Neural progenitor cell (in vitro differentiated cells): Measurements from ENCODE around the gene MDH2. TPM values are rescaled to one million over a fixed set of nuclear protein-coding genes. Genes with fewer than 3 reads are reported as not detected.
"Not testable (repeated sequence)": the region's sequence is repeated elsewhere in the genome, so short reads cannot be mapped to it uniquely, and the experiment has no call there.

Experiments used
- DNase-seq: peaks from one replicate; pipeline ENCODE4 v3.0.0-alpha.2; 2016; ENCODE audit warnings: low spot score
- H2AFZ ChIP-seq: fragments of 200-600 bp; sonication (generic); replicated peaks from 2 replicates; pipeline ENCODE4 v1.6.1; 2016; ENCODE audit warnings: antibody characterized with exemption
- H3F3A ChIP-seq: fragments of 200-600 bp; sonication (generic); 2 replicates; pipeline ENCODE4 v1.6.1; 2016; ENCODE audit warnings: antibody characterized with exemption, low read depth
- H3K27ac ChIP-seq: fragments of 200-600 bp; sonication (generic); 2 replicates; pipeline ENCODE4 v1.5.1; 2016; ENCODE audit warnings: mild to moderate bottlenecking
- H3K27me3 ChIP-seq: fragments of 200-600 bp; sonication (generic); 2 replicates; pipeline ENCODE4 v1.6.1; 2016; ENCODE audit warnings: mild to moderate bottlenecking, moderate library complexity
- H3K36me3 ChIP-seq: fragments of 200-600 bp; sonication (generic); 2 replicates; pipeline ENCODE4 v1.5.1; 2016
- H3K4me1 ChIP-seq: fragments of 200-600 bp; sonication (generic); 2 replicates; pipeline ENCODE4 v1.6.1; 2016; ENCODE audit warnings: mixed run types
- H3K4me2 ChIP-seq: fragments of 200-600 bp; sonication (generic); 2 replicates; pipeline ENCODE4 v1.6.1; 2016
- H3K4me3 ChIP-seq: fragments of 200-600 bp; sonication (generic); 2 replicates; pipeline ENCODE4 v1.5.1; 2016
- H3K79me2 ChIP-seq: fragments of 200-600 bp; sonication (generic); 2 replicates; pipeline ENCODE4 v1.6.1; 2016; ENCODE audit warnings: low read depth
- H3K9ac ChIP-seq: fragments of 200-600 bp; sonication (generic); 2 replicates; pipeline ENCODE4 v1.6.1; 2016
- H3K9me3 ChIP-seq: fragments of 200-600 bp; sonication (generic); 2 replicates; pipeline ENCODE4 v1.5.1; 2016; ENCODE audit warnings: low read depth
- H4K20me1 ChIP-seq: fragments of 200-600 bp; sonication (generic); 2 replicates; pipeline ENCODE4 v1.6.1; 2016; ENCODE audit warnings: low read depth
- H3K27ac Mint-ChIP-seq: 3 replicates; pipeline ENCODE4 v1.8.0; 2021; ENCODE audit warnings: mixed read lengths
- H3K27me3 Mint-ChIP-seq: 2 replicates; pipeline ENCODE4 v1.8.0; 2022; ENCODE audit warnings: low read depth, mild to moderate bottlenecking, inconsistent platforms, moderate library complexity, mixed read lengths; ENCODE audit not compliant: insufficient read depth
- H3K36me3 Mint-ChIP-seq: 3 replicates; pipeline ENCODE4 v1.8.0; 2021; ENCODE audit warnings: mixed read lengths
- H3K4me1 Mint-ChIP-seq: 3 replicates; pipeline ENCODE4 v1.8.0; 2021; ENCODE audit warnings: mixed read lengths
- H3K4me3 Mint-ChIP-seq: 3 replicates; pipeline ENCODE4 v1.8.0; 2021; ENCODE audit warnings: mild to moderate bottlenecking, moderate library complexity, mixed read lengths
- H3K9me3 Mint-ChIP-seq: 3 replicates; pipeline ENCODE4 v1.8.0; 2020; ENCODE audit warnings: mixed read lengths
- CTCF ChIP-seq: fragments of 200-600 bp; sonication (generic); IDR thresholded peaks from 2 replicates; pipeline ENCODE4 v1.5.1; 2017; ENCODE audit warnings: antibody characterized with exemption, mild to moderate bottlenecking
- EZH2 ChIP-seq: fragments of 200-600 bp; sonication (generic); IDR thresholded peaks from 2 replicates; pipeline ENCODE4 v1.6.1; 2017; ENCODE audit warnings: antibody characterized with exemption, mild to moderate bottlenecking, moderate library complexity
- EZH2phosphoT487 ChIP-seq: fragments of 200-600 bp; sonication (generic); IDR thresholded peaks from 2 replicates; pipeline ENCODE4 v1.6.1; 2017; ENCODE audit warnings: antibody characterized with exemption
- total RNA-seq: library from RNA; depleted of rRNA; stranded (reverse); fragments of >200 nt; gene quantifications from 2 replicates; pipeline ENCODE4 v1.2.3, GENCODE V29; 2015; ENCODE audit warnings: low replicate concordance

The MDH2 gene
- total RNA-seq, 1 donor from 2014 or later: 51.5 TPM

GRCh38 chr7:76049295-76049694, 1.4 kb downstream of the MDH2 start:
- H3K4me2 ChIP-seq: peak overlapping the region; percentile 82
- Mint-ChIP-seq H3K36me3 (peaks cover 15% of the 10 kb centered on the region), H3K27me3 (peaks cover 3% of the 10 kb centered on the region), H3K27ac (no peak overlapping the region), H3K4me1 (peaks cover 25% of the 10 kb centered on the region), H3K4me3 (peak overlapping the region; percentile 99), H3K9me3 (no peaks in the 10 kb centered on the region)
- peaks cover 6% of the 10 kb centered on the region for H3K4me1 ChIP-seq
- H3K9ac ChIP-seq: no peak overlapping the region
- H4K20me1 ChIP-seq: peaks cover 18% of the 10 kb centered on the region
- DNase-seq: no peak
- H3K79me2 ChIP-seq: peaks cover 93% of the 10 kb centered on the region
- no peaks in the 10 kb centered on the region for H3K36me3 ChIP-seq
- H3K27me3 ChIP-seq: no peaks in the 10 kb centered on the region
- peaks cover 6% of the 10 kb centered on the region for H3F3A ChIP-seq
- peak overlapping the region; percentile 90 for H3K4me3 ChIP-seq
- TF ChIP-seq EZH2: no peak
- TF ChIP-seq CTCF: no peak
- no peak for TF ChIP-seq EZH2phosphoT487
- no peak overlapping the region for H3K27ac ChIP-seq
- no peaks in the 10 kb centered on the region for H3K9me3 ChIP-seq
- no peak overlapping the region for H2AFZ ChIP-seq

GRCh38 chr7:76050545-76050944, 2.6 kb downstream of the MDH2 start:
- Histone ChIP-seq H3F3A (peaks cover 8% of the 10 kb centered on the region), H3K27me3 (no peaks in the 10 kb centered on the region), H4K20me1 (peaks cover 28% of the 10 kb centered on the region), H3K79me2 (peaks cover 95% of the 10 kb centered on the region), H3K4me1 (peaks cover 6% of the 10 kb centered on the region), H3K9ac (no peak overlapping the region), H3K9me3 (no peaks in the 10 kb centered on the region), H3K36me3 (no peaks in the 10 kb centered on the region), H2AFZ (no peak overlapping the region), H3K27ac (no peak overlapping the region), H3K4me2 (no peak overlapping the region), H3K4me3 (no peak overlapping the region)
- peaks cover 15% of the 10 kb centered on the region for H3K36me3 Mint-ChIP-seq
- peak overlapping the region; percentile 42 for H3K4me3 Mint-ChIP-seq
- H3K27me3 Mint-ChIP-seq: peaks cover 4% of the 10 kb centered on the region
- no peak overlapping the region for H3K27ac Mint-ChIP-seq
- TF ChIP-seq CTCF (no peak), EZH2phosphoT487 (no peak), EZH2 (no peak)
- peaks cover 32% of the 10 kb centered on the region for H3K4me1 Mint-ChIP-seq
- no peaks in the 10 kb centered on the region for H3K9me3 Mint-ChIP-seq
- no peak for DNase-seq

- peaks cover 28% of the 10 kb centered on the region for H4K20me1 ChIP-seq
- H3K27ac Mint-ChIP-seq: no peak overlapping the region
- H3K4me2 ChIP-seq: no peak overlapping the region
- peaks cover 32% of the 10 kb centered on the region for H3K4me1 Mint-ChIP-seq
- H3F3A ChIP-seq: peaks cover 8% of the 10 kb centered on the region
- H2AFZ ChIP-seq: no peak overlapping the region
- H3K4me3 ChIP-seq: no peak overlapping the region
- H3K9me3 Mint-ChIP-seq: no peaks in the 10 kb centered on the region
- peaks cover 96% of the 10 kb centered on the region for H3K79me2 ChIP-seq
- peaks cover 15% of the 10 kb centered on the region for H3K36me3 Mint-ChIP-seq
- H3K4me3 Mint-ChIP-seq: no peak overlapping the region
- H3K9me3 ChIP-seq: no peaks in the 10 kb centered on the region
- DNase-seq: no peak
- peaks cover 6% of the 10 kb centered on the region for H3K27me3 Mint-ChIP-seq
- no peak overlapping the region for H3K27ac ChIP-seq
- no peaks in the 10 kb centered on the region for H3K36me3 ChIP-seq
- H3K4me1 ChIP-seq: peaks cover 6% of the 10 kb centered on the region
- H3K9ac ChIP-seq: no peak overlapping the region
- no peaks in the 10 kb centered on the region for H3K27me3 ChIP-seq
- TF ChIP-seq EZH2 (no peak), EZH2phosphoT487 (no peak), CTCF (no peak)
These were observed 3.9 kb downstream of the MDH2 start for GRCh38 chr7:76051840-76052239.

- peaks cover 88% of the 10 kb centered on the region for H3K79me2 ChIP-seq
- not testable (repeated sequence) for H3K4me2 ChIP-seq, H3K4me3 Mint-ChIP-seq, H3K36me3 ChIP-seq, H3K27me3 ChIP-seq, H3K9me3 Mint-ChIP-seq, H2AFZ ChIP-seq, H3K9me3 ChIP-seq, DNase-seq, H3K9ac ChIP-seq, H3F3A ChIP-seq, H3K27ac ChIP-seq, H3K27me3 Mint-ChIP-seq, H3K27ac Mint-ChIP-seq, H3K4me1 ChIP-seq, H3K4me3 ChIP-seq
- peaks cover 32% of the 10 kb centered on the region for H3K4me1 Mint-ChIP-seq
- H4K20me1 ChIP-seq: peaks cover 28% of the 10 kb centered on the region
- H3K36me3 Mint-ChIP-seq: peaks cover 16% of the 10 kb centered on the region
These were observed 4.8 kb downstream of the MDH2 start for GRCh38 chr7:76052681-76053080.
